WERI-Rb-1 (cell line): ENCODE results near the gene METTL21A.
"Not testable (repeated sequence)": the region's sequence is repeated elsewhere in the genome, so short reads cannot be mapped to it uniquely, and the experiment has no call there.

Experiments used
- DNase-seq: peaks from one replicate; pipeline ENCODE4 v3.0.0-alpha.2; 2020
- H3K27ac ChIP-seq: fragments of 250-450 bp; sonication (Bioruptor Pico); 2 replicates; pipeline ENCODE4 v1.5.1; 2020; ENCODE audit warnings: mild to moderate bottlenecking, moderate library complexity
- H3K27me3 ChIP-seq: fragments of 250-450 bp; sonication (Bioruptor Pico); 2 replicates; pipeline ENCODE4 v1.5.1; 2021; ENCODE audit warnings: mild to moderate bottlenecking, low read depth, moderate library complexity; ENCODE audit not compliant: insufficient read depth, severe bottlenecking
- H3K36me3 ChIP-seq: fragments of 250-450 bp; sonication (Bioruptor Pico); 2 replicates; pipeline ENCODE4 v1.5.1; 2020; ENCODE audit warnings: mild to moderate bottlenecking, moderate library complexity
- H3K4me3 ChIP-seq: 2 replicates; pipeline ENCODE4 v1.5.1; 2011; ENCODE audit warnings: low read depth, mild to moderate bottlenecking, control low read depth, low read length
- H3K9me3 ChIP-seq: fragments of 250-450 bp; sonication (Bioruptor Pico); 2 replicates; pipeline ENCODE4 v1.5.1; 2021; ENCODE audit warnings: mild to moderate bottlenecking, moderate library complexity; ENCODE audit not compliant: severe bottlenecking
- TF ChIP-seq, protein P1 (sequence below): IDR thresholded peaks from 2 replicates; pipeline ENCODE4 v1.5.1; 2011; ENCODE audit warnings: low read depth, mild to moderate bottlenecking, control low read depth, inconsistent platforms, low read length

The METTL21A gene

DNA sequence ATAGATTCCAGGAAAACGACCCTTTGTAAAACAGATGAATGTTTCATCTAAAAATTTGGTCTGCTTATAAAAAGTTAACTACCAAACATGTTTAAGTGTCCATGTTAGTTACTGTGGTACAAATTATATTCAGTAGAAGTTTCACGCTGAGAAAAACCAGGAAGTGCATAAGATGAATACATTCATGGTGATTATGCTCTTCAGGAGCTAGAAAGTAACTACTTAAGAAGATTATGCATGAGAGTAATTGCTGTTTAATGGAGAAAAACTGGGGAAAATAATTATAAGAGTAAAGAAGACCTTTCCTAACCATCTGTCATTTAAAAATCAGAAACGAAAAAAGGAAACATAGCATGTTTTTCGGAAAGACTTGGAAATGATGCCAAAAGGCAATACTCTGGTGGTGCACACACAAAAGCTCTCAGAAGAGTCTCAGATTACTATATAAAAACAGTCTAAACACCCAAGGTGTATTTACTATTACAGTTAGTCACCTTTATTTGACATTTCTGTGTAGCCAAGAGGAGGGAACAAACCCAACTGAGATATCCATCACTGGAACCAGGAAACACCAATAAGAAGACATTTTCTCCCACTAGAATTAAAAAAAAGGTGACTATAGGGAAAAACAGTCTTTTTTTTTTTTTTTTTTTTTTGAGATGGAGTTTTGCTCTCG is 38.8 kb upstream of the METTL21A start:
- Histone ChIP-seq H3K4me3 (no peak overlapping the region), H3K27me3 (no peaks in the 10 kb centered on the region), H3K9me3 (no peaks in the 10 kb centered on the region), H3K36me3 (no peaks in the 10 kb centered on the region), H3K27ac (no peak overlapping the region)
- no peak for DNase-seq
- TF ChIP-seq, protein P1, sequence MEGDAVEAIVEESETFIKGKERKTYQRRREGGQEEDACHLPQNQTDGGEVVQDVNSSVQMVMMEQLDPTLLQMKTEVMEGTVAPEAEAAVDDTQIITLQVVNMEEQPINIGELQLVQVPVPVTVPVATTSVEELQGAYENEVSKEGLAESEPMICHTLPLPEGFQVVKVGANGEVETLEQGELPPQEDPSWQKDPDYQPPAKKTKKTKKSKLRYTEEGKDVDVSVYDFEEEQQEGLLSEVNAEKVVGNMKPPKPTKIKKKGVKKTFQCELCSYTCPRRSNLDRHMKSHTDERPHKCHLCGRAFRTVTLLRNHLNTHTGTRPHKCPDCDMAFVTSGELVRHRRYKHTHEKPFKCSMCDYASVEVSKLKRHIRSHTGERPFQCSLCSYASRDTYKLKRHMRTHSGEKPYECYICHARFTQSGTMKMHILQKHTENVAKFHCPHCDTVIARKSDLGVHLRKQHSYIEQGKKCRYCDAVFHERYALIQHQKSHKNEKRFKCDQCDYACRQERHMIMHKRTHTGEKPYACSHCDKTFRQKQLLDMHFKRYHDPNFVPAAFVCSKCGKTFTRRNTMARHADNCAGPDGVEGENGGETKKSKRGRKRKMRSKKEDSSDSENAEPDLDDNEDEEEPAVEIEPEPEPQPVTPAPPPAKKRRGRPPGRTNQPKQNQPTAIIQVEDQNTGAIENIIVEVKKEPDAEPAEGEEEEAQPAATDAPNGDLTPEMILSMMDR = no peak

DNA sequence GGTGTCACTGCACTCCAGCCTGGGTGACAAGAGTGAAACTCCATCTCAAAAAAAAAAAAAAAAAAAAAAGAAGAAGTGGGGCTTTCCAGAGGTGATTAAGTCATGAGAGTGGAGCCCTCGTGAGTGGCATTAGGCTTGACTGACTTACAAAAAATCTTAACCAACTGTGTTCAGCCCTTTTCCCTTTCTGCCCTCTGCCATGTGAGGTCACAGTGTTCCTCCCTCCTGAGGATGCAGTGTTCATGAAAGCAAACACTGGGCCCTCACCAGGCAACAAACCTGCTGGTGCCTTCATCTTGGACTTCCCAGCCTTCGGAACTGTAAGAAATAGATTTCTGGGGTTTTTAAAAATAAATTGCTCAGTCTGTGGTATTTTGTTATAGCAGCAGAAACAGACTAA is 37.0 kb upstream of the METTL21A start:
- no peak overlapping the region for H3K27ac ChIP-seq
- H3K4me3 ChIP-seq = no peak overlapping the region
- H3K36me3 ChIP-seq = no peaks in the 10 kb centered on the region
- H3K27me3 ChIP-seq = no peaks in the 10 kb centered on the region
- no peak for DNase-seq
- H3K9me3 ChIP-seq = no peaks in the 10 kb centered on the region
- TF ChIP-seq, protein P1 = no peak

DNA sequence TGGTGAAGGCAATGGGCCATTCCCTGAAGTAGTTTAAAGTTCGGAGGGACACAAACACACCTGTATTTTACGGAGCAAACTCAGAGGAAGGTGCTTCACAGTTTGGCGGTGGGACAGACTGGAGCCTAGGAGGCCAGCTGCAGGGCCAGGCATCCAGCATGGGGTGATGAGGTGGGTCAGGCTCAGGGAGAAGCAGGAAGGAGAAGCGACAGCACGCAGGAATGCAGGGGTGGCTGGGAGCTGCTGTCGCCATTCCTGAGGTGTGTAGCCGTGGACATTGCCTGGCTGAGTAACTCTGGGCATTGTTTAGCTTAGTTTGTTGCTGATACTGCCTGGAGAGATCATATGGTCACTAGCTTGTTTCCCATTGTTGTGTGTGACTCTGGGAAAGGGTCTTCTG is 35.8 kb upstream of the METTL21A start:
- no peak for DNase-seq
- H3K9me3 ChIP-seq = no peaks in the 10 kb centered on the region
- no peak overlapping the region for H3K27ac ChIP-seq
- H3K36me3 ChIP-seq = no peaks in the 10 kb centered on the region
- H3K27me3 ChIP-seq = no peaks in the 10 kb centered on the region
- no peak overlapping the region for H3K4me3 ChIP-seq
- TF ChIP-seq, protein P1 = no peak

DNA sequence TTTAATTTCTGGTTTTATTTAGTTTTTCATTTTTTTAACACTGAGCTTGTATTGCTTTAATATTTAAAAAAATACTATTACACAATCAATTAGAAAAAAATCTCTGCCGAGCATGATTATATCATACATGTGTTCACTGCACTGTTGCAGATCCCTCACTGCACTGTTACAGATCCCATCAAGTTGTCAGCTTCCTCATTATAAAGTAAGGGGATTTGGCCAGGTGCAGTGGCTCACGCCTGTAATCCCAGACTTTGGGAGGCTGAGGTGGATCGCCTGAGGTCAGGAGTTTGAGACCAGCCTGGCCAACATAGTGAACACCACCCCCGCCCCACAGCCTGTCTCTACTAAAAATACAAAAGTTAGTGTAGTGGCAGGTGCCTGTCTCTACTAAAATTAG is 33.0 kb upstream of the METTL21A start:
- Histone ChIP-seq H3K27me3 (no peaks in the 10 kb centered on the region), H3K4me3 (no peak overlapping the region), H3K9me3 (no peaks in the 10 kb centered on the region), H3K36me3 (no peaks in the 10 kb centered on the region), H3K27ac (no peak overlapping the region)
- TF ChIP-seq, protein P1 = no peak
- DNase-seq = peak; percentile 61

DNA sequence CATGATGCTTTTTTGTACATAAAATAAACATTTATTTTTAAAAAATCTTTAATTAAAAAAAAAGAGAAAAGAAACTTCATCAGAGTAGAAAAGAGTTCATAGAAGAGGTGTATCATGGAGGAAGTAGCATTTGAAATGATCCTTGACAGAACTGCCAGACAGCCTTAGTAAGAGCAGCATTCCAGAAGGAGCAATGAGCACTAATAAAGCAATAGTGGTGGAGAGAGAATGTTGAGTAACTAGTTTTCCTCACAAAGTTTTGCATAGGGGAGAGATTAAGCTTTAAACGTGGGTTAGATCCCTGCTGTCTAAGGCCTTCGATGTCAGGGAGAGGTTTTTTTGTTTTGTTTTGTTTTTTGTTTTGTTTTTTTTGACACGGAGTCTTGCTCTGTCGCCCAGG is 29.8 kb upstream of the METTL21A start:
- no peak overlapping the region for H3K4me3 ChIP-seq
- no peak for DNase-seq
- no peaks in the 10 kb centered on the region for H3K36me3 ChIP-seq
- TF ChIP-seq, protein P1 = no peak
- H3K9me3 ChIP-seq = no peaks in the 10 kb centered on the region
- H3K27ac ChIP-seq = no peak overlapping the region
- no peaks in the 10 kb centered on the region for H3K27me3 ChIP-seq

DNA sequence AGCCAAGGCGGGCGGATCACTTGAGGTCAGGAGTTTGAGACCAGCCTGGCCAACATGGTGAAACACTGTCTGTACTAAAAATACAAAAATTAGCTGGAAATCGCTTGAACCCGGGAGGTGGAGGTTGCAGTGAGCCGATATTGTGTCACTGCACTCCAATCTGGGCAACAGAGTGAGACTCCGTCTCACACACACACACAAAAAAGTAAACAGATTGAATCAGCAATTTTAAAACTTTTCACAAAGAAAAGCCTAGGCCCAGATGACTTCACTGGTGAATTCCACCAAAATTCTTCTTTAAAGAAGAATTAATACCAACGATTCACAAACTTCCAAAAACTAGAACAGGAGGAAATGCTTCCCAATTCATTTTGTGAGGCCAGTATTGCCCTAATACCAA is 21.4 kb upstream of the METTL21A start:
- not testable (repeated sequence) for DNase-seq, H3K36me3 ChIP-seq, H3K9me3 ChIP-seq, H3K27ac ChIP-seq, H3K27me3 ChIP-seq, H3K4me3 ChIP-seq
